Measurements from ENCODE around the gene ADCY10. TPM values are rescaled to one million over a fixed set of nuclear protein-coding genes. Genes with fewer than 3 reads are reported as not detected.
"Not testable (repeated sequence)": the region's sequence is repeated elsewhere in the genome, so short reads cannot be mapped to it uniquely, and the experiment has no call there.

The ADCY10 gene
- total RNA-seq, 1 donor from 2014 or later: 0.39 TPM

DNA sequence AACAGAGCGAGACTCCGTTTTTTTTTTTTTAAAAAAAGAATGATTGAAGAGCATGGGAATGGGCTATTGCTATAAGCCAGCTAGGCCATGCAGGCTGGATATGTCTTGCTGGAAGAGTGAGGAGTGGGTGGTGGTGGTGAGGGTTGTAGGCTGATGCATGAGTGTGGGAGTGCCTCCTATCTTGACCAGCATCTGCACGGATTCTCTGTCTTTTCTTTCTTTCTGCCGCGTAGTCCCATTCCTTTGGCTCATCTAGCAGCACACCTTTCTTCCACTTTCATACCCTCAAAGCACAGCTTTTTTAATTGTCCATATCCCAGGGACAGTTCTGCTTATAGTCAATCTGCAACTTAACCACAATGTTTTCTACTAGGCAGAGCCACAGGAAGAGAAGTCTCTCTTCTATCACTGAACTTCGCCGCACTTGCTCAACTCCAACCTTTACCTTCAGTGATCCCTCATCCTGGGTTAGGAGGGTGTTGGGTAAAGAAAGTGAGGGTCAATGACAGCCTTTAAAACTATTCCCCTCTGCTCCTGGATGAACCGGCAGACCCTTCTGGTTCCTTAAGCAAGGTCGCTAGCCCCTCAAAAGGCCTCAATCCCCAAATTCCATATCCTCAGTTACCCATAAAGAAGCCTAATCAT, 15.2 kb downstream of the ADCY10 start:
- H3K4me1 Mint-ChIP-seq (ENCODE audit: unreplicated experiment): no peaks in the 10 kb centered on the region
- H3K4me3 Mint-ChIP-seq: no peak overlapping the region
- H3K9me3 Mint-ChIP-seq: no peaks in the 10 kb centered on the region
- TF ChIP-seq, protein P1, sequence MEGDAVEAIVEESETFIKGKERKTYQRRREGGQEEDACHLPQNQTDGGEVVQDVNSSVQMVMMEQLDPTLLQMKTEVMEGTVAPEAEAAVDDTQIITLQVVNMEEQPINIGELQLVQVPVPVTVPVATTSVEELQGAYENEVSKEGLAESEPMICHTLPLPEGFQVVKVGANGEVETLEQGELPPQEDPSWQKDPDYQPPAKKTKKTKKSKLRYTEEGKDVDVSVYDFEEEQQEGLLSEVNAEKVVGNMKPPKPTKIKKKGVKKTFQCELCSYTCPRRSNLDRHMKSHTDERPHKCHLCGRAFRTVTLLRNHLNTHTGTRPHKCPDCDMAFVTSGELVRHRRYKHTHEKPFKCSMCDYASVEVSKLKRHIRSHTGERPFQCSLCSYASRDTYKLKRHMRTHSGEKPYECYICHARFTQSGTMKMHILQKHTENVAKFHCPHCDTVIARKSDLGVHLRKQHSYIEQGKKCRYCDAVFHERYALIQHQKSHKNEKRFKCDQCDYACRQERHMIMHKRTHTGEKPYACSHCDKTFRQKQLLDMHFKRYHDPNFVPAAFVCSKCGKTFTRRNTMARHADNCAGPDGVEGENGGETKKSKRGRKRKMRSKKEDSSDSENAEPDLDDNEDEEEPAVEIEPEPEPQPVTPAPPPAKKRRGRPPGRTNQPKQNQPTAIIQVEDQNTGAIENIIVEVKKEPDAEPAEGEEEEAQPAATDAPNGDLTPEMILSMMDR (conservative IDR thresholded peaks at IDR 0.05): no peak
- H3K27me3 Mint-ChIP-seq: no peaks in the 10 kb centered on the region
- no peak overlapping the region for H3K27ac Mint-ChIP-seq
- no peaks in the 10 kb centered on the region for H3K36me3 Mint-ChIP-seq
- no peak for DNase-seq (ENCODE audit: extremely low spot score, unreplicated experiment)

DNA sequence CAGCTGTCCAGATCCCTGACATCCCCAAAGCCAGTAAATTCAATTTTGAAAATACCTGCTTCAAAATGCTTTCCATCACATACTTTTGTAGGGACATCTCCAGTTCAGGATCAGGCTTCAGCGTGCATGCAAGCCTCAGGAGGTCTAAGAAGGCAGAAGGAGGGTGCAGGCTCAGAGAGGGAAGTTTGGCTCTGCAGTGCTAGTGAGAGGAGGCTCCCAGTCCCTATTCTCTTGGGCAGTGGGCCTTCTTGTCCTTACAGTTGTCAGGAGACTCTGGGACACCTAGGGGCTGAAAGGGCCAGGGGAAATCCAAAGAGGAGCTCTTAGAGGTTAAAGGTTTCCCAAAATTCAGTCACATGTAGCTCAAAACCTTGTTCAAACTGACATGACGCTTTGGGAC, 20.1 kb downstream of the ADCY10 start:
- TF ChIP-seq, protein P1 (conservative IDR thresholded peaks at IDR 0.05): no peak
- Mint-ChIP-seq H3K27ac (no peak overlapping the region), H3K36me3 (no peaks in the 10 kb centered on the region), H3K4me1 (ENCODE audit: unreplicated experiment) (no peaks in the 10 kb centered on the region), H3K4me3 (no peak overlapping the region), H3K9me3 (no peaks in the 10 kb centered on the region), H3K27me3 (no peaks in the 10 kb centered on the region)
- no peak for DNase-seq (ENCODE audit: extremely low spot score, unreplicated experiment)

DNA sequence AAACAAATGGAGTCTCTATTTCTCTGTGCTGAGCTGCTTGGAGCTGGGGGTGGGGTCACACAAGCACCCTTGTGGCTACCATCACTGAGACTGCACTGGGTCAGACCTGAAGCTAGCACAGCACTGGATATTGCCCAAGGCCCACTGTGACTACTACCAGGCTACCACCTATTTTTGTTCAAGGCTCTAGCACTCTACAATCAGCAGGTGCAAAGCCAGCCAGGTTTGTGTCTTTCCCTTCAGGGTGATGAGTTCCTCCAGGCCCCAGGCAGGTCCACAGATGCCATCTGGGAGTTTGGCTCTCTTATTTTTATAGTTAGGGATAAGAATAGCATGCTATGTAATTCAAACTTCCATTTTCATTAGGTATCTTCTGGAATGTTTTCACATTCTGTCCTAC, 23.5 kb downstream of the ADCY10 start:
- no peak for DNase-seq (ENCODE audit: extremely low spot score, unreplicated experiment)
- Mint-ChIP-seq H3K27me3 (no peaks in the 10 kb centered on the region), H3K36me3 (no peaks in the 10 kb centered on the region), H3K27ac (no peak overlapping the region), H3K4me3 (no peak overlapping the region), H3K4me1 (ENCODE audit: unreplicated experiment) (no peaks in the 10 kb centered on the region), H3K9me3 (no peaks in the 10 kb centered on the region)
- TF ChIP-seq, protein P1 (conservative IDR thresholded peaks at IDR 0.05): no peak

DNA sequence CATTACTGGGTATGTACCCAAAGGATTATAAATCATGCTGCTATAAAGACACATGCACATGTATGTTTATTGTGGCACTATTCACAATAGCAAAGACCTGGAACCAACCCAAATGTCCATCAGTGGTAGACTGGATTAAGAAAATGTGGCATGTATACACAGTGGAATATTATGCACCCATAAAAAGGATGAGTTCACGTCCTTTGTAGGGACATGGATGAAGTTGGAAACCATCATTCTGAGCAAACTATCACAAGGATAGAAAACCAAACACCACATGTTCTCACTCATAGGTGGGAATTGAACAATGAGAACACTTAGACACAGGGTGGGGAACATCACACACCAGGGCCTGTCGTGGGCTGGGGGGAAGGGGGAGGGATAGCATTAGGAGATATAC, 26.7 kb downstream of the ADCY10 start:
- not testable (repeated sequence) for H3K27me3 Mint-ChIP-seq; H3K9me3 Mint-ChIP-seq; H3K27ac Mint-ChIP-seq; H3K4me3 Mint-ChIP-seq; H3K4me1 Mint-ChIP-seq (ENCODE audit: unreplicated experiment); H3K36me3 Mint-ChIP-seq; DNase-seq (ENCODE audit: extremely low spot score, unreplicated experiment)

DNA sequence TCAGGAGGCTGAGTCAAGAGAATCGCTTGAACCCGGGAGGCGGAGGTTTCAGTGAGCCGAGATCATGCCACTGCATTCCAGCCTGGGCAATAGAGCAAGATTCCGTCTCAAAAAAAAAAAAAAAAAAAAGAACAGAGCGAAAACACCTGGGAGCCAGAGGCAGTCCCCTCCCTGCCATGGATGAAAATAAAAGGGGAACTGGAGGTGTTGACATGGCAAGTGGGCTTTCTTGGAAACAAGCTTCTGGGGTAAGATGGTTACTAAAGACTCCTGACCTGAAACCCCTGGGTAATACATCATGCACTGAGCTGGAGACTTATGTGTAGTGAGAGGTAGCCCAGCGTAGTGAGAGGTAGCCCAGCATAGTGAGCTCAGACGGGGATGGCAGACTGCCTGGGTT, 31.6 kb downstream of the ADCY10 start:
- Mint-ChIP-seq H3K36me3 (no peaks in the 10 kb centered on the region), H3K9me3 (peaks cover 5% of the 10 kb centered on the region), H3K27me3 (no peaks in the 10 kb centered on the region), H3K27ac (no peak overlapping the region), H3K4me1 (ENCODE audit: unreplicated experiment) (no peaks in the 10 kb centered on the region), H3K4me3 (no peak overlapping the region)
- DNase-seq (ENCODE audit: extremely low spot score, unreplicated experiment): no peak
- TF ChIP-seq, protein P1 (conservative IDR thresholded peaks at IDR 0.05): no peak

DNA sequence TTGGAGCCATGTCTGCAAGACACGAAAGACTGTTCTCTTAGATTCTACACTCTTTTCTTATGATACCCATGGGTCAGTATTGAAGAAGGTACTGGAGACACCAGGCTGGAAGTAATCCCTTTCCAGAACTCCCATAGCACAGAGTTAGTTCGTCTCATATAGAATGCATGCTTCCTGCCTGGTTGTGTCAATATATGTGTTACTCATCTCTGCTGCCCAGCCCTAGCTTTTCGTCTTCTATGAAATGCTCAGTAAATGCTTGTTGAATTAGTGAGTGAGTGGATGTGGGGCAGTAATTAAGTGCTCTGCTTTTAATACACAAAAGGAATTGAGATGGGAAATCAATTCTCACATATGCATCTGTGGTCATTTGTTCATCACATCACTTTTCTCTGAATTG, 32.1 kb downstream of the ADCY10 start:
- H3K9me3 Mint-ChIP-seq: peaks cover 5% of the 10 kb centered on the region
- H3K4me3 Mint-ChIP-seq: no peak overlapping the region
- TF ChIP-seq, protein P1 (conservative IDR thresholded peaks at IDR 0.05): no peak
- no peak for DNase-seq (ENCODE audit: extremely low spot score, unreplicated experiment)
- H3K27me3 Mint-ChIP-seq: no peaks in the 10 kb centered on the region
- H3K36me3 Mint-ChIP-seq: no peaks in the 10 kb centered on the region
- no peaks in the 10 kb centered on the region for H3K4me1 Mint-ChIP-seq (ENCODE audit: unreplicated experiment)
- H3K27ac Mint-ChIP-seq: no peak overlapping the region

All from type B pancreatic cell (in vitro differentiated cells).